Nephron (organoid): ENCODE results near the gene ARSH.
"Not testable (repeated sequence)": the region's sequence is repeated elsewhere in the genome, so short reads cannot be mapped to it uniquely, and the experiment has no call there.

Experiments used
- H3K27ac Mint-ChIP-seq, 3 experiments: 2 replicates each; pipeline ENCODE4 v1.8.0; 2020; ENCODE audit warnings: mixed read lengths in 3 of 3, mild to moderate bottlenecking in 2 of 3, moderate library complexity in 1 of 3
- H3K27me3 Mint-ChIP-seq: 2 replicates; pipeline ENCODE4 v1.8.0; 2021; ENCODE audit warnings: low read depth, mild to moderate bottlenecking, moderate library complexity, mixed read lengths
- H3K36me3 Mint-ChIP-seq: 2 replicates; pipeline ENCODE4 v1.8.0; 2020; ENCODE audit warnings: low read depth, mixed read lengths
- H3K4me1 Mint-ChIP-seq: 2 replicates; pipeline ENCODE4 v1.8.0; 2020; ENCODE audit warnings: mixed read lengths
- H3K4me3 Mint-ChIP-seq, 3 experiments: 2 replicates each; pipeline ENCODE4 v1.8.0; 2020; ENCODE audit warnings: mild to moderate bottlenecking in 3 of 3, mixed read lengths in 3 of 3, moderate library complexity in 2 of 3
- H3K9me3 Mint-ChIP-seq: 2 replicates; pipeline ENCODE4 v1.8.0; 2020; ENCODE audit warnings: mixed read lengths
- TF ChIP-seq, protein P1 (sequence below), 3 experiments: fragments of 200-600 bp; sonication (generic); IDR thresholded peaks; one replicate each; pipeline ENCODE4 v1.5.0; 2021; ENCODE audit warnings: antibody characterized with exemption in 3 of 3; ENCODE audit not compliant: unreplicated experiment in 3 of 3

The ARSH gene

DNA sequence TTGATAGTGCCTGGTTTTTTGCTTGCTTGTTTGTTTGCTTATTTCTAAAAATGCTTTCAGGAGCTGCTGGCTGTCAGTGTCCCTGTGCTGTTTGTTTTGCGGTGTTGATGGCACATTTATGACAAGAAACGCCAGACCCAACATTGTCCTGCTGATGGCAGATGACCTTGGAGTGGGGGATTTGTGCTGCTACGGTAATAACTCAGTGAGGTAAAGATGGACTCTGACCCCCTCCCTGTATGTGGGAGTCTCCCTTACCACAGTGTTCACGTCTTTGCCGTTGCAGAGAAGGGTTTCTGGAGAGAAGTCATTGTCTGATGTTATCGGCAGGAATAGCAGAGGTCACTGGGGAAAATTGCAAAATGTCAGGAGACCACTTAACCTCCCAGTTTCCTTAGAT is at the start of gene ARSH:
Gene ARSH (plus strand): TSS at position 52 of the 400 bp plus-strand sequence. CDS start 67 bp downstream, at position 119.
- Mint-ChIP-seq H3K4me3 (no peak within 1 kb of the TSS), H3K27ac (no peak within 1 kb of the TSS), H3K4me1 (no peaks in the 10 kb centered on the region), H3K9me3 (peaks cover 34% of the 10 kb centered on the region), H3K36me3 (no peaks in the 10 kb centered on the region), H3K27me3 (no peaks in the 10 kb centered on the region)
- TF ChIP-seq, protein P1, sequence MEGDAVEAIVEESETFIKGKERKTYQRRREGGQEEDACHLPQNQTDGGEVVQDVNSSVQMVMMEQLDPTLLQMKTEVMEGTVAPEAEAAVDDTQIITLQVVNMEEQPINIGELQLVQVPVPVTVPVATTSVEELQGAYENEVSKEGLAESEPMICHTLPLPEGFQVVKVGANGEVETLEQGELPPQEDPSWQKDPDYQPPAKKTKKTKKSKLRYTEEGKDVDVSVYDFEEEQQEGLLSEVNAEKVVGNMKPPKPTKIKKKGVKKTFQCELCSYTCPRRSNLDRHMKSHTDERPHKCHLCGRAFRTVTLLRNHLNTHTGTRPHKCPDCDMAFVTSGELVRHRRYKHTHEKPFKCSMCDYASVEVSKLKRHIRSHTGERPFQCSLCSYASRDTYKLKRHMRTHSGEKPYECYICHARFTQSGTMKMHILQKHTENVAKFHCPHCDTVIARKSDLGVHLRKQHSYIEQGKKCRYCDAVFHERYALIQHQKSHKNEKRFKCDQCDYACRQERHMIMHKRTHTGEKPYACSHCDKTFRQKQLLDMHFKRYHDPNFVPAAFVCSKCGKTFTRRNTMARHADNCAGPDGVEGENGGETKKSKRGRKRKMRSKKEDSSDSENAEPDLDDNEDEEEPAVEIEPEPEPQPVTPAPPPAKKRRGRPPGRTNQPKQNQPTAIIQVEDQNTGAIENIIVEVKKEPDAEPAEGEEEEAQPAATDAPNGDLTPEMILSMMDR (IDR thresholded peaks at IDR 0.05; ENCODE audit: unreplicated experiment in 3 of 3) = no peak

- Mint-ChIP-seq H3K27me3 (peaks cover 8% of the 10 kb centered on the region), H3K36me3 (peaks cover 26% of the 10 kb centered on the region), H3K4me1 (peaks cover 6% of the 10 kb centered on the region), H3K27ac (no peak overlapping the region), H3K9me3 (no peaks in the 10 kb centered on the region), H3K4me3 (no peak overlapping the region)
- TF ChIP-seq, protein P1 (IDR thresholded peaks at IDR 0.05; ENCODE audit: unreplicated experiment in 3 of 3) = no peak
Observed at GRCh38 chrX:2958199-2958598, 48.1 kb upstream of the ARSH start.

GRCh38 chrX:2960861-2961515 is 45.4 kb upstream of the ARSH start:
- TF ChIP-seq, protein P1 (IDR thresholded peaks at IDR 0.05; ENCODE audit: unreplicated experiment in 3 of 3) = no peak
- Mint-ChIP-seq H3K4me1 (peaks cover 11% of the 10 kb centered on the region), H3K4me3 (no peak overlapping the region), H3K27me3 (peaks cover 12% of the 10 kb centered on the region), H3K27ac (peak overlapping the region in 2 of 3 experiments; percentile 33 to 36), H3K9me3 (no peaks in the 10 kb centered on the region), H3K36me3 (peaks cover 15% of the 10 kb centered on the region)

GRCh38 chrX:2962381-2962780 is 44.0 kb upstream of the ARSH start:
- peaks cover 13% of the 10 kb centered on the region for H3K36me3 Mint-ChIP-seq
- H3K27me3 Mint-ChIP-seq = peaks cover 12% of the 10 kb centered on the region
- no peaks in the 10 kb centered on the region for H3K9me3 Mint-ChIP-seq
- peak overlapping the region; percentile 33 to 98 (median 78) for H3K27ac Mint-ChIP-seq
- H3K4me3 Mint-ChIP-seq = peak overlapping the region; percentile 36 to 69 (median 55)
- TF ChIP-seq, protein P1 (IDR thresholded peaks at IDR 0.05; ENCODE audit: unreplicated experiment in 3 of 3) = no peak
- H3K4me1 Mint-ChIP-seq = peaks cover 11% of the 10 kb centered on the region

GRCh38 chrX:2963449-2963848 is 42.9 kb upstream of the ARSH start:
- H3K9me3 Mint-ChIP-seq, H3K36me3 Mint-ChIP-seq, H3K4me3 Mint-ChIP-seq: not testable (repeated sequence)
- Mint-ChIP-seq H3K27ac (peak overlapping the region; percentile 93 to 98 (median 98)), H3K27me3 (peaks cover 12% of the 10 kb centered on the region), H3K4me1 (peaks cover 20% of the 10 kb centered on the region)

GRCh38 chrX:2963992-2964794 is 42.2 kb upstream of the ARSH start:
- H3K36me3 Mint-ChIP-seq, H3K9me3 Mint-ChIP-seq: not testable (repeated sequence)
- Mint-ChIP-seq H3K4me3 (peak overlapping the region; percentile 32 to 58 (median 56)), H3K27me3 (peaks cover 12% of the 10 kb centered on the region), H3K4me1 (peaks cover 24% of the 10 kb centered on the region), H3K27ac (peak overlapping the region; percentile 93 to 98 (median 98))
